Panc1 (cell line): ENCODE data around the gene CACNA1D. TPM values are rescaled to one million over a fixed set of nuclear protein-coding genes. Genes with fewer than 3 reads are reported as not detected.

Experiments used
- ATAC-seq: fragments of 200-7000 bp; cut with Tn5 transposase; 2 replicates; pipeline ENCODE4 v1.9.1; 2020; ENCODE audit warnings: mild to moderate bottlenecking, moderate library complexity
- BruUV-seq: library from RNA; stranded (reverse); fragments of 400-500 nt; replicated peaks from 2 replicates; lab custom pipeline; 2021; lab: Mats Ljungman, UMichigan
- CTCF ChIA-PET: fragments of 300-600 bp; sonication (Branson Sonifier 250); formaldehyde crosslinking; loops from one replicate; lab custom pipeline; 2022; ENCODE audit warnings: antibody characterized with exemption; lab: Charles Lee
- POLR2A ChIA-PET: fragments of 300-600 bp; sonication (Branson Sonifier 250); formaldehyde crosslinking; loops from one replicate; lab custom pipeline; 2022; ENCODE audit warnings: antibody characterized with exemption; lab: Charles Lee
- DNase-seq: peaks from one replicate; pipeline ENCODE4 v3.0.0-alpha.2; 2010; ENCODE audit warnings: low read depth, low spot score
- H3K27ac ChIP-seq: 2 replicates; pipeline ENCODE4 v1.5.1; 2011; ENCODE audit warnings: mild to moderate bottlenecking, low read length, inconsistent platforms
- H3K27me3 ChIP-seq: fragments of 200-500 bp; sonication (Bioruptor generic); 2 replicates; pipeline ENCODE4 v1.6.0; 2014; ENCODE audit warnings: low read length, inconsistent platforms; ENCODE audit not compliant: control insufficient read depth, insufficient read depth
- H3K36me3 ChIP-seq: fragments of 200-500 bp; sonication (Bioruptor generic); 2 replicates; pipeline ENCODE4 v1.5.1; 2014; ENCODE audit warnings: inconsistent platforms, mild to moderate bottlenecking, low read length, moderate library complexity; ENCODE audit not compliant: control insufficient read depth, insufficient read depth
- H3K4me1 ChIP-seq: 2 replicates; pipeline ENCODE4 v1.5.1; 2011; ENCODE audit warnings: inconsistent platforms, mild to moderate bottlenecking, low read length, moderate library complexity; ENCODE audit not compliant: control insufficient read depth, insufficient read depth
- H3K4me3 ChIP-seq, 2 experiments: 2 replicates each; pipeline ENCODE4 v1.5.1; 2011 to 2012; ENCODE audit warnings: low read depth in 2 of 2, low read length in 2 of 2, mild to moderate bottlenecking in 2 of 2, inconsistent platforms in 1 of 2, moderate library complexity in 1 of 2
- H3K9me3 ChIP-seq: fragments of 200-500 bp; sonication (Bioruptor generic); 2 replicates; pipeline ENCODE4 v1.5.1; 2014; ENCODE audit warnings: low read depth, mild to moderate bottlenecking, inconsistent platforms, low read length, moderate library complexity; ENCODE audit not compliant: control insufficient read depth, insufficient read depth
- POLR2AphosphoS5 ChIP-seq: IDR thresholded peaks from 2 replicates; pipeline ENCODE4 v1.6.1; 2012; ENCODE audit warnings: mild to moderate bottlenecking, low read depth, low read length, moderate library complexity
- SIN3A ChIP-seq: IDR thresholded peaks from 2 replicates; pipeline ENCODE4 v1.6.1; 2012; ENCODE audit warnings: low read depth, mild to moderate bottlenecking, low read length, moderate library complexity, borderline replicate concordance; ENCODE audit not compliant: insufficient read depth
- TCF7L2 ChIP-seq: IDR thresholded peaks from 2 replicates; pipeline ENCODE4 v1.6.1; 2011; ENCODE audit warnings: mild to moderate bottlenecking, low read depth, low read length, inconsistent platforms
- in situ Hi-C: cut with HindIII; loops from 2 replicates; pipeline ENCODE4 v1.10.0; 2016; ENCODE audit warnings: low sequenced_read_pairs, low pct_unique_long_range_greater_than_20kb
- intact Hi-C: fragments of 100-400 bp; cut with micrococcal nuclease; formaldehyde crosslinking; loops from one replicate; pipeline ENCODE4 v1.10.0; 2022; ENCODE audit not compliant: unreplicated experiment
- total RNA-seq: library from RNA; stranded (reverse); gene quantifications from one replicate; pipeline ENCODE4 v1.2.1, GENCODE V29; 2021; ENCODE audit not compliant: unreplicated experiment
- TF ChIP-seq, protein P1 (sequence below): fragments of 450-650 bp; IDR thresholded peaks from 2 replicates; pipeline ENCODE4 v1.5.1; 2017; ENCODE audit warnings: mild to moderate bottlenecking
- TF ChIP-seq, protein P2 (sequence below), 2 experiments: IDR thresholded peaks; 2 replicates each; pipeline ENCODE4 v1.6.1; 2011 to 2012; ENCODE audit warnings: low read depth in 2 of 2, control low read depth in 1 of 2, low read length in 1 of 2, mild to moderate bottlenecking in 1 of 2, moderate library complexity in 1 of 2; ENCODE audit not compliant: insufficient read depth in 1 of 2

The CACNA1D gene
- total RNA-seq, 1 experiment from 2014 or later = 23.0 TPM

- TF ChIP-seq TCF7L2 (no peak), POLR2AphosphoS5 (no peak), SIN3A (no peak)
- TF ChIP-seq, protein P1, sequence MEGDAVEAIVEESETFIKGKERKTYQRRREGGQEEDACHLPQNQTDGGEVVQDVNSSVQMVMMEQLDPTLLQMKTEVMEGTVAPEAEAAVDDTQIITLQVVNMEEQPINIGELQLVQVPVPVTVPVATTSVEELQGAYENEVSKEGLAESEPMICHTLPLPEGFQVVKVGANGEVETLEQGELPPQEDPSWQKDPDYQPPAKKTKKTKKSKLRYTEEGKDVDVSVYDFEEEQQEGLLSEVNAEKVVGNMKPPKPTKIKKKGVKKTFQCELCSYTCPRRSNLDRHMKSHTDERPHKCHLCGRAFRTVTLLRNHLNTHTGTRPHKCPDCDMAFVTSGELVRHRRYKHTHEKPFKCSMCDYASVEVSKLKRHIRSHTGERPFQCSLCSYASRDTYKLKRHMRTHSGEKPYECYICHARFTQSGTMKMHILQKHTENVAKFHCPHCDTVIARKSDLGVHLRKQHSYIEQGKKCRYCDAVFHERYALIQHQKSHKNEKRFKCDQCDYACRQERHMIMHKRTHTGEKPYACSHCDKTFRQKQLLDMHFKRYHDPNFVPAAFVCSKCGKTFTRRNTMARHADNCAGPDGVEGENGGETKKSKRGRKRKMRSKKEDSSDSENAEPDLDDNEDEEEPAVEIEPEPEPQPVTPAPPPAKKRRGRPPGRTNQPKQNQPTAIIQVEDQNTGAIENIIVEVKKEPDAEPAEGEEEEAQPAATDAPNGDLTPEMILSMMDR = no peak
- TF ChIP-seq, protein P2, sequence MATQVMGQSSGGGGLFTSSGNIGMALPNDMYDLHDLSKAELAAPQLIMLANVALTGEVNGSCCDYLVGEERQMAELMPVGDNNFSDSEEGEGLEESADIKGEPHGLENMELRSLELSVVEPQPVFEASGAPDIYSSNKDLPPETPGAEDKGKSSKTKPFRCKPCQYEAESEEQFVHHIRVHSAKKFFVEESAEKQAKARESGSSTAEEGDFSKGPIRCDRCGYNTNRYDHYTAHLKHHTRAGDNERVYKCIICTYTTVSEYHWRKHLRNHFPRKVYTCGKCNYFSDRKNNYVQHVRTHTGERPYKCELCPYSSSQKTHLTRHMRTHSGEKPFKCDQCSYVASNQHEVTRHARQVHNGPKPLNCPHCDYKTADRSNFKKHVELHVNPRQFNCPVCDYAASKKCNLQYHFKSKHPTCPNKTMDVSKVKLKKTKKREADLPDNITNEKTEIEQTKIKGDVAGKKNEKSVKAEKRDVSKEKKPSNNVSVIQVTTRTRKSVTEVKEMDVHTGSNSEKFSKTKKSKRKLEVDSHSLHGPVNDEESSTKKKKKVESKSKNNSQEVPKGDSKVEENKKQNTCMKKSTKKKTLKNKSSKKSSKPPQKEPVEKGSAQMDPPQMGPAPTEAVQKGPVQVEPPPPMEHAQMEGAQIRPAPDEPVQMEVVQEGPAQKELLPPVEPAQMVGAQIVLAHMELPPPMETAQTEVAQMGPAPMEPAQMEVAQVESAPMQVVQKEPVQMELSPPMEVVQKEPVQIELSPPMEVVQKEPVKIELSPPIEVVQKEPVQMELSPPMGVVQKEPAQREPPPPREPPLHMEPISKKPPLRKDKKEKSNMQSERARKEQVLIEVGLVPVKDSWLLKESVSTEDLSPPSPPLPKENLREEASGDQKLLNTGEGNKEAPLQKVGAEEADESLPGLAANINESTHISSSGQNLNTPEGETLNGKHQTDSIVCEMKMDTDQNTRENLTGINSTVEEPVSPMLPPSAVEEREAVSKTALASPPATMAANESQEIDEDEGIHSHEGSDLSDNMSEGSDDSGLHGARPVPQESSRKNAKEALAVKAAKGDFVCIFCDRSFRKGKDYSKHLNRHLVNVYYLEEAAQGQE (IDR thresholded peaks at IDR 0.05; ENCODE audit: insufficient read depth in 1 of 2, low read depth in 2 of 2, low read length in 1 of 2) = no peak
- no peak overlapping the region for H3K27ac ChIP-seq
- BruUV-seq = no TSS peak
- no peak overlapping the region for H3K4me3 ChIP-seq
- H3K9me3 ChIP-seq = no peaks in the 10 kb centered on the region
- intact Hi-C loops = no loop called here
- ChIA-PET CTCF (no interaction called here), POLR2A (no interaction called here)
- in situ Hi-C loops = no loop called here
- no peaks in the 10 kb centered on the region for H3K27me3 ChIP-seq
- no peak for ATAC-seq
- no peaks in the 10 kb centered on the region for H3K36me3 ChIP-seq
- H3K4me1 ChIP-seq = no peaks in the 10 kb centered on the region
- no peak for DNase-seq
These were observed 179.4 kb downstream of the CACNA1D start for GRCh38 chr3:53673722-53674350.

- intact Hi-C loops = no loop called here
- in situ Hi-C loops = no loop called here
- CTCF ChIA-PET = no interaction called here
- Histone ChIP-seq H3K9me3 (no peaks in the 10 kb centered on the region), H3K36me3 (no peaks in the 10 kb centered on the region), H3K4me1 (no peaks in the 10 kb centered on the region), H3K27ac (no peak overlapping the region), H3K27me3 (no peaks in the 10 kb centered on the region), H3K4me3 (no peak overlapping the region)
- ATAC-seq (no peak), DNase-seq (no peak)
- no TSS peak for BruUV-seq
- no peak for TF ChIP-seq SIN3A
- TF ChIP-seq, protein P1 = no peak
- no peak for TF ChIP-seq POLR2AphosphoS5
- TF ChIP-seq, protein P2 (IDR thresholded peaks at IDR 0.05; ENCODE audit: insufficient read depth in 1 of 2, low read depth in 2 of 2, low read length in 1 of 2) = no peak
- TF ChIP-seq TCF7L2 = no peak
- POLR2A ChIA-PET = no interaction called here
These were observed 180.2 kb downstream of the CACNA1D start for GRCh38 chr3:53674582-53674981.
